ENCODE data around the gene SLC4A8. TPM values are rescaled to one million over a fixed set of nuclear protein-coding genes. Genes with fewer than 3 reads are reported as not detected.

Gene SLC4A8
- total RNA-seq, 1 experiment from 2014 or later, result 4.2 TPM

DNA sequence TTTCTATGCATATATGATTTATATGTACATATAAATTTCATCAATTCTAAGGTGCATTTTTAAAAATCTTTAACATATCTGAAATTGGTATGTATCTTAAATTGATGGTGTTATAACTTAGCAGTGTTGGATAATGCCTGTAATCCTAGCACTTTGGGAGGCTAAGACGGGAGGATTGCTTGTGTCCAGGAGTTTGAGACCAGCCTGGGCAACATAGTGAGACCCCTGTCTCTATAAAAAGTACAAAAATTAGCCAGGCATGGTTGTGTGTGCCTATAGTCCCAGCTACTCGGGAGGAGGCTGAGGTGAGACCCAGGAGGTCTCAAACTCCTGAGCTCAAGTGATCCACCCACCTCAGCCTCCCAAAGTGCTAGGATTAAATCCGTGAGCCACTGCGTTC lies 27.0 kb upstream of the SLC4A8 start:
- no peak overlapping the region for H2AFZ ChIP-seq (ENCODE audit: low read length)
- BruUV-seq (replicated peaks), result no TSS peak
- H3K4me3 ChIP-seq (ENCODE audit: low read length), result no peak overlapping the region
- intact Hi-C loops (cut with micrococcal nuclease), result no loop called here
- ChIA-PET CTCF (no interaction called here), POLR2A (ENCODE audit: unreplicated experiment) (interaction anchor here (0.6 to 0.7 kb wide), 2 partner anchors 12 to 1313 kb away, joined by 3 to 5 read pairs; no protein-coding TSS in a partner anchor)
- H3K36me3 ChIP-seq (ENCODE audit: low read depth, low read length), result no peaks in the 10 kb centered on the region
- no peaks in the 10 kb centered on the region for H3K9me3 ChIP-seq (ENCODE audit: low read length)
- ATAC-seq, result no peak
- H3K27me3 ChIP-seq (ENCODE audit: low read length), result no peaks in the 10 kb centered on the region
- H3K79me2 ChIP-seq (ENCODE audit: low read length), result peaks cover 13% of the 10 kb centered on the region
- no peak overlapping the region for H3K9ac ChIP-seq (ENCODE audit: low read length)
- no peak overlapping the region for H3K27ac ChIP-seq (ENCODE audit: low read length)
- no peaks in the 10 kb centered on the region for H4K20me1 ChIP-seq (ENCODE audit: low read length)
- no peak overlapping the region for H3K4me2 ChIP-seq (ENCODE audit: low read length)
- no peaks in the 10 kb centered on the region for H3K9me2 ChIP-seq (replicated peaks; ENCODE audit: low read length)
- no peak for DNase-seq
- peaks cover 32% of the 10 kb centered on the region for H3K4me1 ChIP-seq (ENCODE audit: insufficient read depth, low read length)
- TF ChIP-seq EZH2phosphoT487 (IDR thresholded peaks at IDR 0.05; ENCODE audit: borderline replicate concordance, low read length) (no peak), EZH2 (IDR thresholded peaks at IDR 0.05; ENCODE audit: low read length, unreplicated experiment) (no peak)
- TF ChIP-seq, protein P1, sequence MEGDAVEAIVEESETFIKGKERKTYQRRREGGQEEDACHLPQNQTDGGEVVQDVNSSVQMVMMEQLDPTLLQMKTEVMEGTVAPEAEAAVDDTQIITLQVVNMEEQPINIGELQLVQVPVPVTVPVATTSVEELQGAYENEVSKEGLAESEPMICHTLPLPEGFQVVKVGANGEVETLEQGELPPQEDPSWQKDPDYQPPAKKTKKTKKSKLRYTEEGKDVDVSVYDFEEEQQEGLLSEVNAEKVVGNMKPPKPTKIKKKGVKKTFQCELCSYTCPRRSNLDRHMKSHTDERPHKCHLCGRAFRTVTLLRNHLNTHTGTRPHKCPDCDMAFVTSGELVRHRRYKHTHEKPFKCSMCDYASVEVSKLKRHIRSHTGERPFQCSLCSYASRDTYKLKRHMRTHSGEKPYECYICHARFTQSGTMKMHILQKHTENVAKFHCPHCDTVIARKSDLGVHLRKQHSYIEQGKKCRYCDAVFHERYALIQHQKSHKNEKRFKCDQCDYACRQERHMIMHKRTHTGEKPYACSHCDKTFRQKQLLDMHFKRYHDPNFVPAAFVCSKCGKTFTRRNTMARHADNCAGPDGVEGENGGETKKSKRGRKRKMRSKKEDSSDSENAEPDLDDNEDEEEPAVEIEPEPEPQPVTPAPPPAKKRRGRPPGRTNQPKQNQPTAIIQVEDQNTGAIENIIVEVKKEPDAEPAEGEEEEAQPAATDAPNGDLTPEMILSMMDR (conservative IDR thresholded peaks at IDR 0.05; ENCODE audit: low read depth, low read length), result no peak
- H3F3A ChIP-seq (ENCODE audit: low read length, unreplicated experiment), result peaks cover 3% of the 10 kb centered on the region

DNA sequence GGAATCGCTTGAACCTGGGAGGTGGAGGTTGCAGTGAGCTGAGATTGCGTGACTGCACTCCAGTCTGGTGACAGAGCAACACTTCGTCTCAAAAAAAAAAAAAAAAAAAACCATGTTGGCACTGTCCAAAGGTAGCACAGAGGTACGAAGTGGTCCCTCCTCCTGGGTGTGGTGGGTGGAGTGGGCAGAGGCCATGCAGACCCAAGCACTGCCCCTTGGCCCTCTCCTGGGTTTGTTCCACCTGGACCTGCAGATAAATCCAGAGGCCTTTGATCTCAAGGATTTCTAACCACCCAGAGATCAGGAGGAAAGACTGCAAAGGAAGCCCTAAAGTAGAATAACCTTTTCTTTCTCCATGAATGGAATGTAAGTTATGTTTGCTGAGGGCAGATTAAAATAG lies 24.7 kb upstream of the SLC4A8 start:
- H3K4me1 ChIP-seq (ENCODE audit: insufficient read depth, low read length), result peaks cover 9% of the 10 kb centered on the region
- ATAC-seq (peak; percentile 20; the same call in 1 of the 2 replicates), DNase-seq (no peak)
- no peaks in the 10 kb centered on the region for H3K9me2 ChIP-seq (replicated peaks; ENCODE audit: low read length)
- no peaks in the 10 kb centered on the region for H4K20me1 ChIP-seq (ENCODE audit: low read length)
- no peak overlapping the region for H3K27ac ChIP-seq (ENCODE audit: low read length)
- H3K79me2 ChIP-seq (ENCODE audit: low read length), result no peaks in the 10 kb centered on the region; the same call in 1 of the 2 replicates
- H3K9ac ChIP-seq (ENCODE audit: low read length), result no peak overlapping the region
- no peaks in the 10 kb centered on the region for H3K9me3 ChIP-seq (ENCODE audit: low read length)
- H3F3A ChIP-seq (ENCODE audit: low read length, unreplicated experiment), result no peaks in the 10 kb centered on the region
- CTCF ChIA-PET, result no interaction called here
- H2AFZ ChIP-seq (ENCODE audit: low read length), result no peak overlapping the region
- H3K27me3 ChIP-seq (ENCODE audit: low read length), result no peaks in the 10 kb centered on the region
- no peaks in the 10 kb centered on the region for H3K36me3 ChIP-seq (ENCODE audit: low read depth, low read length)
- H3K4me2 ChIP-seq (ENCODE audit: low read length), result no peak overlapping the region
- no peak overlapping the region for H3K4me3 ChIP-seq (ENCODE audit: low read length)
- intact Hi-C loops (cut with micrococcal nuclease), result no loop called here
- no TSS peak for BruUV-seq (replicated peaks)
- POLR2A ChIA-PET (ENCODE audit: unreplicated experiment), result no interaction called here
- TF ChIP-seq, protein P1 (conservative IDR thresholded peaks at IDR 0.05; ENCODE audit: low read depth, low read length), result no peak
- no peak for TF ChIP-seq EZH2phosphoT487 (IDR thresholded peaks at IDR 0.05; ENCODE audit: borderline replicate concordance, low read length)
- no peak for TF ChIP-seq EZH2 (IDR thresholded peaks at IDR 0.05; ENCODE audit: low read length, unreplicated experiment)

DNA sequence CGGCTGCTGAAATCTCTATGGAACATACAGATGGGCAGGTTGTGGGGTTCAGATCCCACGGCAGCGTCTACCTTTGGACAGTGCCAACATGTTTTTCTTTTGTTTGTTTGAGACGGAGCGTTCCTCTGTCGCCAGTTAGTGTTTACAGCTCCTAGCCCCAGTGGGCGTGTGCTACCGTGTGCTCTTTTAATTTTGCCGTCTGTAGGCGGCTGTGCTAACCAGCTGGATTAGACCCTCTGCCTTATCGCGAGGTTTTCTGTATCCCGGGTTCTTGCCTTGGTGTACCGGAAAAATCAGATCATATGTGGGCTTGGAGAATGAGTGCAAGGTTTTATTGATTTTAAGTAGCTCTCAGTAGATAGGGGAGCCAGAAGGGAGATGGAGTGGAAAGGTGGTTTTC lies 23.6 kb upstream of the SLC4A8 start:
- intact Hi-C loops (cut with micrococcal nuclease), result no loop called here
- Histone ChIP-seq H3K27me3 (ENCODE audit: low read length) (no peaks in the 10 kb centered on the region), H3K27ac (ENCODE audit: low read length) (no peak overlapping the region), H2AFZ (ENCODE audit: low read length) (no peak overlapping the region), H3K36me3 (ENCODE audit: low read depth, low read length) (no peaks in the 10 kb centered on the region), H3K79me2 (ENCODE audit: low read length) (no peaks in the 10 kb centered on the region), H3K9me2 (replicated peaks; ENCODE audit: low read length) (no peaks in the 10 kb centered on the region), H3K4me1 (ENCODE audit: insufficient read depth, low read length) (no peaks in the 10 kb centered on the region; the same call in 1 of the 2 replicates), H3K9me3 (ENCODE audit: low read length) (no peaks in the 10 kb centered on the region), H3K9ac (ENCODE audit: low read length) (no peak overlapping the region), H4K20me1 (ENCODE audit: low read length) (no peaks in the 10 kb centered on the region), H3F3A (ENCODE audit: low read length, unreplicated experiment) (no peaks in the 10 kb centered on the region), H3K4me3 (ENCODE audit: low read length) (no peak overlapping the region), H3K4me2 (ENCODE audit: low read length) (no peak overlapping the region)
- DNase-seq (no peak), ATAC-seq (no peak)
- no peak for TF ChIP-seq EZH2 (IDR thresholded peaks at IDR 0.05; ENCODE audit: low read length, unreplicated experiment)
- TF ChIP-seq, protein P1 (conservative IDR thresholded peaks at IDR 0.05; ENCODE audit: low read depth, low read length), result no peak
- TF ChIP-seq EZH2phosphoT487 (IDR thresholded peaks at IDR 0.05; ENCODE audit: borderline replicate concordance, low read length), result no peak
- BruUV-seq (replicated peaks), result no TSS peak
- CTCF ChIA-PET, result no interaction called here
- POLR2A ChIA-PET (ENCODE audit: unreplicated experiment), result no interaction called here
